GM12892 (cell line): Measurements from ENCODE around the gene OR8A1.

ENCODE experiments used
- POLR2AphosphoS5 ChIP-seq: IDR thresholded peaks from 2 replicates; pipeline ENCODE4 v1.6.1; 2011; ENCODE audit warnings: low read depth, low read length, control low read depth
- TAF1 ChIP-seq: IDR thresholded peaks from 2 replicates; pipeline ENCODE4 v1.6.1; 2011; ENCODE audit warnings: low read depth, mild to moderate bottlenecking, control low read depth, low read length, borderline replicate concordance

DNA sequence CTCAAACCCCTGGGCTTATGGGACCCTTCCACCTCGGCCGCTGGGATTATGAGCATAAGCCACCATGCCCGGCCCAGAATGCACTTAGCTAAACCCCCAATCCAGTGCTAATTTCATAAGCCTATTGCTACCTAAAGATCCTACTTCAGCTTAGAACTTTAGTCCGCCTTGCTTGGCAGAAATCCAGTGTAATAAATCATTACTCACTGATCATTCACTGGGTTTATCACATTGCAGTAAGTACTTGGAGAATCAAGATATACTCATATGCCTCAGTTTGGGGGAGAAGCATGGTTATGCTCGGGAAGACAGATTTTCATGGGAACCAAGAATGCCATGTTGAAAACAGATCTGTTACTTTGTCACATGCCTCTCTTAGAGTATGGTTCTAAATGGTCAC, 49.1 kb downstream of the OR8A1 start:
- no peak for TF ChIP-seq POLR2AphosphoS5
- TF ChIP-seq TAF1: no peak
